Colonic mucosa (tissue), 4 donors: ENCODE data around the gene RIMS1. TPM values are rescaled to one million over a fixed set of nuclear protein-coding genes. Genes with fewer than 3 reads are reported as not detected.

Experiments
- DNase-seq: peaks from one replicate; pipeline ENCODE4 v3.0.0-alpha.2; 2020
- H3K27ac ChIP-seq: fragments of 200-600 bp; one replicate; pipeline ENCODE4 v1.8.0; 2021
- H3K27me3 ChIP-seq: fragments of 200-600 bp; one replicate; pipeline ENCODE4 v1.8.0; 2021
- H3K36me3 ChIP-seq: fragments of 200-600 bp; one replicate; pipeline ENCODE4 v1.8.0; 2021
- H3K4me1 ChIP-seq: fragments of 200-600 bp; one replicate; pipeline ENCODE4 v1.8.0; 2021; ENCODE audit warnings: mild to moderate bottlenecking
- H3K4me3 ChIP-seq: fragments of 200-600 bp; one replicate; pipeline ENCODE4 v1.8.0; 2021
- H3K9ac ChIP-seq, 2 donors: one replicate each; pipeline ENCODE4 v1.7.0; 2013; ENCODE audit warnings: control low read depth in 2 of 2, low read depth in 2 of 2, low read length in 2 of 2
- H3K9me3 ChIP-seq: fragments of 200-600 bp; one replicate; pipeline ENCODE4 v1.8.0; 2021
- CTCF ChIP-seq: fragments of 200-600 bp; IDR thresholded peaks from one replicate; pipeline ENCODE4 v1.8.0; 2022; ENCODE audit warnings: antibody characterized with exemption, mild to moderate bottlenecking
- intact Hi-C: fragments of 100-400 bp; cut with DNase I; formaldehyde crosslinking; loops from one replicate; pipeline ENCODE4 v1.14.1; 2022
- total RNA-seq, 2 donors: library from RNA; stranded (reverse); fragmentation: NEBNext Ultra II Directional in 1 of 2; extraction: Animal tissue kit (Norgen Biotek cat#: 25700) in 1 of 2; gene quantifications; one replicate each; pipeline ENCODE4 v1.2.1, GENCODE V29; 2021
- donor health status: healthy.
- donor health status: DM: no; HTN: no; CAD: no.
- donor health status: DM: no; HTN: no; CAD: no.

Gene RIMS1
- total RNA-seq, 2 donors from 2014 or later = 0.17 to 0.56 TPM

GRCh38 chr6:72238021-72238420 is 351.7 kb downstream of the RIMS1 start:
- TF ChIP-seq CTCF = no peak
- intact Hi-C loops = no loop called here

GRCh38 chr6:72238900-72239299 is 352.6 kb downstream of the RIMS1 start:
- Histone ChIP-seq H3K4me1 (no peaks in the 10 kb centered on the region), H3K27ac (no peak overlapping the region), H3K9ac (no peak overlapping the region), H3K4me3 (no peak overlapping the region), H3K27me3 (no peaks in the 10 kb centered on the region), H3K36me3 (no peaks in the 10 kb centered on the region), H3K9me3 (no peaks in the 10 kb centered on the region)
- no peak for TF ChIP-seq CTCF
- intact Hi-C loops = no loop called here
- no peak for DNase-seq

More at GRCh38 chr6:72238021-72238420, 351.7 kb downstream of the RIMS1 start:
- Histone ChIP-seq H3K4me1 (no peaks in the 10 kb centered on the region), H3K9me3 (no peaks in the 10 kb centered on the region), H3K27me3 (no peaks in the 10 kb centered on the region), H3K4me3 (no peak overlapping the region), H3K36me3 (no peaks in the 10 kb centered on the region), H3K9ac (no peak overlapping the region), H3K27ac (no peak overlapping the region)
- DNase-seq = no peak

- no peak for DNase-seq
- no peaks in the 10 kb centered on the region for H3K4me1 ChIP-seq
- H3K9me3 ChIP-seq = no peaks in the 10 kb centered on the region
- H3K36me3 ChIP-seq = no peaks in the 10 kb centered on the region
- no peak overlapping the region for H3K27ac ChIP-seq
- H3K9ac ChIP-seq = no peak overlapping the region
- intact Hi-C loops = no loop called here
- no peak for TF ChIP-seq CTCF
- H3K27me3 ChIP-seq = no peaks in the 10 kb centered on the region
- no peak overlapping the region for H3K4me3 ChIP-seq
Measured at GRCh38 chr6:72245565-72245964, 359.2 kb downstream of the RIMS1 start.

- no peak overlapping the region for H3K27ac ChIP-seq
- no peak for DNase-seq
- H3K9me3 ChIP-seq = no peaks in the 10 kb centered on the region
- no peaks in the 10 kb centered on the region for H3K36me3 ChIP-seq
- no peaks in the 10 kb centered on the region for H3K27me3 ChIP-seq
- intact Hi-C loops = no loop called here
- H3K9ac ChIP-seq = no peak overlapping the region
- H3K4me3 ChIP-seq = no peak overlapping the region
- H3K4me1 ChIP-seq = no peaks in the 10 kb centered on the region
- no peak for TF ChIP-seq CTCF
Measured at GRCh38 chr6:72246926-72247325, 360.6 kb downstream of the RIMS1 start.

- intact Hi-C loops = no loop called here
- H3K27ac ChIP-seq = no peak overlapping the region
- DNase-seq = no peak
- no peak overlapping the region for H3K4me3 ChIP-seq
- no peak for TF ChIP-seq CTCF
- no peaks in the 10 kb centered on the region for H3K27me3 ChIP-seq
- no peaks in the 10 kb centered on the region for H3K4me1 ChIP-seq
- no peak overlapping the region for H3K9ac ChIP-seq
- no peaks in the 10 kb centered on the region for H3K9me3 ChIP-seq
- H3K36me3 ChIP-seq = no peaks in the 10 kb centered on the region
Measured at GRCh38 chr6:72248621-72249020, 362.3 kb downstream of the RIMS1 start.

GRCh38 chr6:72250664-72251063 is 364.3 kb downstream of the RIMS1 start:
- H3K4me1 ChIP-seq = no peaks in the 10 kb centered on the region
- no peak overlapping the region for H3K9ac ChIP-seq
- DNase-seq = no peak
- intact Hi-C loops = no loop called here
- no peaks in the 10 kb centered on the region for H3K36me3 ChIP-seq
- H3K27me3 ChIP-seq = no peaks in the 10 kb centered on the region
- no peak overlapping the region for H3K4me3 ChIP-seq
- no peaks in the 10 kb centered on the region for H3K9me3 ChIP-seq
- no peak for TF ChIP-seq CTCF
- no peak overlapping the region for H3K27ac ChIP-seq
